HEK293 (cell line): ENCODE results near the gene COL8A1.

Experiments
- CTCF ChIA-PET: fragments of 350-600 bp; formaldehyde crosslinking; extraction: SDS; loops from one replicate; lab custom pipeline; 2021; ENCODE audit warnings: antibody characterized with exemption; lab: Yijun Ruan, JAX
- POLR2A ChIA-PET: fragments of 300-600 bp; formaldehyde crosslinking; extraction: SDS; loops from one replicate; lab custom pipeline; 2020; ENCODE audit warnings: antibody characterized with exemption, inconsistent platforms; lab: Yijun Ruan, JAX
- H3K27ac ChIP-seq: fragments of 200-500 bp; sonication (Bioruptor generic); 2 replicates; pipeline ENCODE4 v1.5.1; 2014; ENCODE audit warnings: low read depth, low read length, control low read depth, inconsistent platforms; ENCODE audit errors: extremely low read depth
- H3K36me3 ChIP-seq, 2 experiments: fragments of 200-500 bp in 1 of 2; sonication (Bioruptor generic) in 1 of 2; 1 replicate in 1 of 2; 2 replicates in 1 of 2; pipeline ENCODE4 v1.5.1; 2014 to 2017; ENCODE audit warnings: inconsistent platforms in 2 of 2, low read length in 2 of 2; ENCODE audit not compliant: control insufficient read depth in 2 of 2, insufficient read depth in 1 of 2
- H3K4me1 ChIP-seq: fragments of 200-500 bp; sonication (Bioruptor generic); 2 replicates; pipeline ENCODE4 v1.5.1; 2014; ENCODE audit warnings: mild to moderate bottlenecking, low read length, inconsistent platforms; ENCODE audit not compliant: control insufficient read depth, insufficient read depth
- H3K4me3 ChIP-seq: 2 replicates; pipeline ENCODE4 v1.5.1; 2011; ENCODE audit warnings: low read depth, mild to moderate bottlenecking, control low read depth, low read length, moderate library complexity
- H3K9me3 ChIP-seq: fragments of 200-500 bp; sonication (Bioruptor generic); 2 replicates; pipeline ENCODE4 v1.5.1; 2014; ENCODE audit warnings: low read depth, low read length, inconsistent platforms; ENCODE audit not compliant: control insufficient read depth, insufficient read depth
- GLIS1 ChIP-seq: fragments of 450-650 bp; formaldehyde crosslinking; IDR thresholded peaks from 2 replicates; pipeline ENCODE4 v1.5.1; 2016; ENCODE audit warnings: missing biosample characterization, missing genetic modification characterization
- HOXA7 ChIP-seq: sonication (generic); formaldehyde crosslinking; IDR thresholded peaks from 2 replicates; pipeline ENCODE4 v1.8.1; 2022; ENCODE audit warnings: missing genetic modification reagents, borderline replicate concordance
- HOXC10 ChIP-seq: sonication (generic); formaldehyde crosslinking; IDR thresholded peaks from 2 replicates; pipeline ENCODE4 v1.8.1; 2023; ENCODE audit warnings: mild to moderate bottlenecking, missing genetic modification reagents
- KLF1 ChIP-seq: fragments of 450-650 bp; formaldehyde crosslinking; IDR thresholded peaks from 2 replicates; pipeline ENCODE4 v1.5.1; 2016; ENCODE audit warnings: missing biosample characterization, missing genetic modification characterization
- SALL2 ChIP-seq: fragments of 450-650 bp; formaldehyde crosslinking; IDR thresholded peaks from 2 replicates; pipeline ENCODE4 v1.5.0; 2017; ENCODE audit warnings: missing biosample characterization, mild to moderate bottlenecking, missing genetic modification characterization, borderline replicate concordance
- TRIM28 ChIP-seq: IDR thresholded peaks from 2 replicates; pipeline ENCODE4 v1.6.1; 2011; ENCODE audit warnings: low read length, control low read depth, borderline replicate concordance
- ZBTB8A ChIP-seq: fragments of 450-650 bp; formaldehyde crosslinking; IDR thresholded peaks from 2 replicates; pipeline ENCODE4 v1.5.1; 2016; ENCODE audit warnings: missing biosample characterization, missing genetic modification characterization
- ZEB2 ChIP-seq: fragments of 450-650 bp; formaldehyde crosslinking; IDR thresholded peaks from 2 replicates; pipeline ENCODE4 v1.5.1; 2016; ENCODE audit warnings: missing biosample characterization, missing genetic modification characterization
- ZNF121 ChIP-seq: fragments of 450-650 bp; formaldehyde crosslinking; IDR thresholded peaks from 2 replicates; pipeline ENCODE4 v1.5.1; 2016; ENCODE audit warnings: missing biosample characterization, missing genetic modification characterization
- ZNF146 ChIP-seq: fragments of 450-650 bp; formaldehyde crosslinking; IDR thresholded peaks from 2 replicates; pipeline ENCODE4 v1.5.1; 2016; ENCODE audit warnings: missing biosample characterization, missing genetic modification characterization
- ZNF155 ChIP-seq: fragments of 450-650 bp; formaldehyde crosslinking; IDR thresholded peaks from 2 replicates; pipeline ENCODE4 v1.5.1; 2016; ENCODE audit warnings: missing biosample characterization, missing genetic modification characterization
- ZNF16 ChIP-seq: fragments of 450-650 bp; formaldehyde crosslinking; IDR thresholded peaks from 2 replicates; pipeline ENCODE4 v1.5.1; 2016; ENCODE audit warnings: low read depth, missing biosample characterization, missing genetic modification characterization
- ZNF221 ChIP-seq: fragments of 450-650 bp; formaldehyde crosslinking; IDR thresholded peaks from 2 replicates; pipeline ENCODE4 v1.5.1; 2017; ENCODE audit warnings: missing biosample characterization, missing genetic modification characterization, borderline replicate concordance
- ZNF354C ChIP-seq: fragments of 450-650 bp; formaldehyde crosslinking; IDR thresholded peaks from 2 replicates; pipeline ENCODE4 v1.5.1; 2016; ENCODE audit warnings: missing biosample characterization, missing genetic modification characterization, low read depth, borderline replicate concordance
- ZNF394 ChIP-seq: fragments of 450-650 bp; formaldehyde crosslinking; IDR thresholded peaks from 2 replicates; pipeline ENCODE4 v1.5.1; 2016; ENCODE audit warnings: missing biosample characterization, missing genetic modification characterization, mild to moderate bottlenecking, moderate library complexity, borderline replicate concordance
- ZNF658 ChIP-seq: fragments of 450-650 bp; formaldehyde crosslinking; IDR thresholded peaks from 2 replicates; pipeline ENCODE4; 2016; ENCODE audit warnings: missing biosample characterization, missing genetic modification characterization
- ZNF777 ChIP-seq: fragments of 450-650 bp; formaldehyde crosslinking; IDR thresholded peaks from 2 replicates; pipeline ENCODE4 v1.5.1; 2017; ENCODE audit warnings: missing biosample characterization, missing genetic modification characterization, borderline replicate concordance
- TF ChIP-seq, protein P1 (sequence below): fragments of 450-650 bp; formaldehyde crosslinking; IDR thresholded peaks from 2 replicates; pipeline ENCODE4 v1.5.1; 2016; ENCODE audit warnings: missing biosample characterization, missing genetic modification characterization
- TF ChIP-seq, protein P2 (sequence below): fragments of 450-650 bp; formaldehyde crosslinking; IDR thresholded peaks from 2 replicates; pipeline ENCODE4 v1.5.1; 2016; ENCODE audit warnings: missing biosample characterization, missing genetic modification characterization
- TF ChIP-seq, protein P3 (sequence below): fragments of 450-650 bp; formaldehyde crosslinking; IDR thresholded peaks from 2 replicates; pipeline ENCODE4 v1.5.1; 2016; ENCODE audit warnings: missing biosample characterization, missing genetic modification characterization, low read depth

Gene COL8A1

DNA sequence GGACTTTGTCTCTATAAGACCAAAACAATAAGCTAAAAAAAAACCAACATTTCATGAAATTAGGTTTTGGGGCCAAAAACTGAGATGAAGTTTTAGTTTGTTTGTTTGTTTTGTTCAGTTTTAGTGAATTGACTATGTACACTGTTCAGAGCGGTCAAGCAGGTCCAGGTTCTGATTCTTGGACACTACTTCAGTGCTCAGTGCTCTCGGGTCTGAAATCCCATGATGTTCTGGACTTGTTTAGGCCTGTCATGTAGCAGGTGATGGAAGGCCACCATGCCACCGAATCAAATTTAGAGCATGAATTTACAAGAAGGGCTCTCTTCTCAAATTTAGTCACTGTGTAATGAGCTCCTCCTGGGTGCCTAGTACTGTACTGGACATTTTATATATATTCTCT is 45.5 kb downstream of the COL8A1 start:
- ChIA-PET POLR2A (no interaction called here), CTCF (interaction anchor here (0.7 to 1.9 kb wide), 7 partner anchors 10 to 185 kb away, joined by 3 to 8 read pairs (median 4); no protein-coding TSS in a partner anchor)
- Histone ChIP-seq H3K4me3 (no peak overlapping the region), H3K36me3 (no peaks in the 10 kb centered on the region), H3K4me1 (no peaks in the 10 kb centered on the region), H3K27ac (no peak overlapping the region), H3K9me3 (no peaks in the 10 kb centered on the region)
- TF ChIP-seq ZNF146 (tag by site-specific recombination): no peak
- no peak for TF ChIP-seq ZNF155 (tag by site-specific recombination)
- no peak for TF ChIP-seq ZNF16
- TF ChIP-seq, protein P1, sequence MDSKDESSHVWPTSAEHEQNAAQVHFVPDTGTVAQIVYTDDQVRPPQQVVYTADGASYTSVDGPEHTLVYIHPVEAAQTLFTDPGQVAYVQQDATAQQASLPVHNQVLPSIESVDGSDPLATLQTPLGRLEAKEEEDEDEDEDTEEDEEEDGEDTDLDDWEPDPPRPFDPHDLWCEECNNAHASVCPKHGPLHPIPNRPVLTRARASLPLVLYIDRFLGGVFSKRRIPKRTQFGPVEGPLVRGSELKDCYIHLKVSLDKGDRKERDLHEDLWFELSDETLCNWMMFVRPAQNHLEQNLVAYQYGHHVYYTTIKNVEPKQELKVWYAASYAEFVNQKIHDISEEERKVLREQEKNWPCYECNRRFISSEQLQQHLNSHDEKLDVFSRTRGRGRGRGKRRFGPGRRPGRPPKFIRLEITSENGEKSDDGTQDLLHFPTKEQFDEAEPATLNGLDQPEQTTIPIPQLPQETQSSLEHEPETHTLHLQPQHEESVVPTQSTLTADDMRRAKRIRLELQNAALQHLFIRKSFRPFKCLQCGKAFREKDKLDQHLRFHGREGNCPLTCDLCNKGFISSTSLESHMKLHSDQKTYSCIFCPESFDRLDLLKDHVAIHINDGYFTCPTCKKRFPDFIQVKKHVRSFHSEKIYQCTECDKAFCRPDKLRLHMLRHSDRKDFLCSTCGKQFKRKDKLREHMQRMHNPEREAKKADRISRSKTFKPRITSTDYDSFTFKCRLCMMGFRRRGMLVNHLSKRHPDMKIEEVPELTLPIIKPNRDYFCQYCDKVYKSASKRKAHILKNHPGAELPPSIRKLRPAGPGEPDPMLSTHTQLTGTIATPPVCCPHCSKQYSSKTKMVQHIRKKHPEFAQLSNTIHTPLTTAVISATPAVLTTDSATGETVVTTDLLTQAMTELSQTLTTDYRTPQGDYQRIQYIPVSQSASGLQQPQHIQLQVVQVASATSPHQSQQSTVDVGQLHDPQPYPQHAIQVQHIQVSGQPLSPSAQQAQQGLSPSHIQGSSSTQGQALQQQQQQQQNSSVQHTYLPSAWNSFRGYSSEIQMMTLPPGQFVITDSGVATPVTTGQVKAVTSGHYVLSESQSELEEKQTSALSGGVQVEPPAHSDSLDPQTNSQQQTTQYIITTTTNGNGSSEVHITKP (tag by site-specific recombination): no peak
- no peak for TF ChIP-seq KLF1 (tag by site-specific recombination)
- no peak for TF ChIP-seq ZNF394 (tag by site-specific recombination)
- TF ChIP-seq HOXC10 (CRISPR knock-in tag): no peak
- no peak for TF ChIP-seq ZNF121 (tag by site-specific recombination)
- TF ChIP-seq HOXA7 (CRISPR knock-in tag): no peak
- TF ChIP-seq ZNF777 (tag by site-specific recombination): no peak
- no peak for TF ChIP-seq TRIM28
- TF ChIP-seq, protein P2, sequence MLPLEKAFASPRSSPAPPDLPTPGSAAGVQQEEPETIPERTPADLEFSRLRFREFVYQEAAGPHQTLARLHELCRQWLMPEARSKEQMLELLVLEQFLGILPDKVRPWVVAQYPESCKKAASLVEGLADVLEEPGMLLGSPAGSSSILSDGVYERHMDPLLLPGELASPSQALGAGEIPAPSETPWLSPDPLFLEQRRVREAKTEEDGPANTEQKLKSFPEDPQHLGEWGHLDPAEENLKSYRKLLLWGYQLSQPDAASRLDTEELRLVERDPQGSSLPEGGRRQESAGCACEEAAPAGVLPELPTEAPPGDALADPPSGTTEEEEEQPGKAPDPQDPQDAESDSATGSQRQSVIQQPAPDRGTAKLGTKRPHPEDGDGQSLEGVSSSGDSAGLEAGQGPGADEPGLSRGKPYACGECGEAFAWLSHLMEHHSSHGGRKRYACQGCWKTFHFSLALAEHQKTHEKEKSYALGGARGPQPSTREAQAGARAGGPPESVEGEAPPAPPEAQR: no peak
- no peak for TF ChIP-seq ZBTB8A (tag by site-specific recombination)
- TF ChIP-seq ZEB2 (tag by site-specific recombination): no peak
- no peak for TF ChIP-seq ZNF658 (tag by site-specific recombination)
- no peak for TF ChIP-seq SALL2 (tag by site-specific recombination)
- TF ChIP-seq, protein P3, sequence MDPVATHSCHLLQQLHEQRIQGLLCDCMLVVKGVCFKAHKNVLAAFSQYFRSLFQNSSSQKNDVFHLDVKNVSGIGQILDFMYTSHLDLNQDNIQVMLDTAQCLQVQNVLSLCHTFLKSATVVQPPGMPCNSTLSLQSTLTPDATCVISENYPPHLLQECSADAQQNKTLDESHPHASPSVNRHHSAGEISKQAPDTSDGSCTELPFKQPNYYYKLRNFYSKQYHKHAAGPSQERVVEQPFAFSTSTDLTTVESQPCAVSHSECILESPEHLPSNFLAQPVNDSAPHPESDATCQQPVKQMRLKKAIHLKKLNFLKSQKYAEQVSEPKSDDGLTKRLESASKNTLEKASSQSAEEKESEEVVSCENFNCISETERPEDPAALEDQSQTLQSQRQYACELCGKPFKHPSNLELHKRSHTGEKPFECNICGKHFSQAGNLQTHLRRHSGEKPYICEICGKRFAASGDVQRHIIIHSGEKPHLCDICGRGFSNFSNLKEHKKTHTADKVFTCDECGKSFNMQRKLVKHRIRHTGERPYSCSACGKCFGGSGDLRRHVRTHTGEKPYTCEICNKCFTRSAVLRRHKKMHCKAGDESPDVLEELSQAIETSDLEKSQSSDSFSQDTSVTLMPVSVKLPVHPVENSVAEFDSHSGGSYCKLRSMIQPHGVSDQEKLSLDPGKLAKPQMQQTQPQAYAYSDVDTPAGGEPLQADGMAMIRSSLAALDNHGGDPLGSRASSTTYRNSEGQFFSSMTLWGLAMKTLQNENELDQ (tag by site-specific recombination): no peak
- TF ChIP-seq GLIS1 (tag by site-specific recombination): no peak
- no peak for TF ChIP-seq ZNF354C (tag by site-specific recombination)
- no peak for TF ChIP-seq ZNF221 (tag by site-specific recombination)
